HCT116 (cell line): ENCODE measurements around the gene NGFR.

Experiments used
- ATF3 ChIP-seq: IDR thresholded peaks from 2 replicates; pipeline ENCODE4 v1.6.1; 2012
- CBX3 ChIP-seq: IDR thresholded peaks from 2 replicates; pipeline ENCODE4 v1.6.1; 2012; ENCODE audit warnings: low read depth
- CEBPB ChIP-seq: IDR thresholded peaks from 2 replicates; pipeline ENCODE4 v1.6.1; 2012; ENCODE audit warnings: low read depth
- CTCF ChIP-seq, 3 experiments: fragments of 200-600 bp in 1 of 3; sonication (generic) in 1 of 3; IDR thresholded peaks in 2 of 3; conservative IDR thresholded peaks in 1 of 3; 2 replicates each; pipeline ENCODE4 v1.5.1; 2012 to 2017; ENCODE audit warnings: low read depth in 2 of 3, low read length in 2 of 3, antibody characterized with exemption in 1 of 3, borderline replicate concordance in 1 of 3, control low read depth in 1 of 3, mild to moderate bottlenecking in 1 of 3, mixed read lengths in 1 of 3, mixed run types in 1 of 3, moderate library complexity in 1 of 3; ENCODE audit not compliant: insufficient read depth in 1 of 3
- ELF1 ChIP-seq: IDR thresholded peaks from 2 replicates; pipeline ENCODE4 v1.6.1; 2012; ENCODE audit warnings: low read depth, borderline replicate concordance
- EZH2 ChIP-seq: fragments of 200-600 bp; sonication (generic); IDR thresholded peaks from 2 replicates; pipeline ENCODE4 v1.6.1; 2017; ENCODE audit warnings: antibody characterized with exemption, mixed run types
- EZH2phosphoT487 ChIP-seq: fragments of 200-600 bp; IDR thresholded peaks from 2 replicates; pipeline ENCODE4 v1.6.1; 2018; ENCODE audit warnings: antibody characterized with exemption, borderline replicate concordance
- FOSL1 ChIP-seq: IDR thresholded peaks from 2 replicates; pipeline ENCODE4 v1.6.1; 2012; ENCODE audit warnings: low read depth
- POLR2A ChIP-seq: IDR thresholded peaks from 2 replicates; pipeline ENCODE4 v1.7.0; 2011; ENCODE audit warnings: borderline replicate concordance; ENCODE audit not compliant: insufficient read depth, insufficient read length; ENCODE audit errors: extremely low read depth
- POLR2AphosphoS5 ChIP-seq: IDR thresholded peaks from 2 replicates; pipeline ENCODE4 v1.6.1; 2011; ENCODE audit warnings: mild to moderate bottlenecking, low read depth, low read length, moderate library complexity
- REST ChIP-seq: IDR thresholded peaks from 2 replicates; pipeline ENCODE4 v1.6.1; 2012; ENCODE audit warnings: low read depth
- SP1 ChIP-seq: IDR thresholded peaks from 2 replicates; pipeline ENCODE4 v1.6.1; 2012; ENCODE audit warnings: low read depth
- ZFX ChIP-seq: fragments of 450-650 bp; IDR thresholded peaks from 2 replicates; pipeline ENCODE4 v1.6.1; 2017

GRCh38 chr17:49552070-49552751 lies 57.1 kb downstream of the NGFR start:
- TF ChIP-seq EZH2 (no peak), CTCF (IDR thresholded peaks at IDR 0.05 in 2 of 3, conservative IDR thresholded peaks at IDR 0.05 in 1 of 3; ENCODE audit: borderline replicate concordance in 1 of 3, insufficient read depth in 1 of 3, low read depth in 2 of 3, low read length in 2 of 3) (no peak), CBX3 (no peak), FOSL1 (no peak), ELF1 (no peak), CEBPB (no peak), REST (no peak), SP1 (no peak), POLR2AphosphoS5 (no peak), ZFX (no peak), ATF3 (no peak), POLR2A (no peak), EZH2phosphoT487 (no peak)
